Tibial nerve (tissue), 4 donors: ENCODE results near the gene RNF207. TPM values are rescaled to one million over a fixed set of nuclear protein-coding genes. Genes with fewer than 3 reads are reported as not detected.

Experiments used
- DNase-seq, 2 donors: peaks; one replicate each; pipeline ENCODE4 v3.0.0-alpha.2; 2019; ENCODE audit warnings: low spot score in 2 of 2
- H3K27ac ChIP-seq, 4 donors: fragments of 200-600 bp; sonication (generic) in 3 of 4; one replicate each; pipeline ENCODE4 v1.5.1; 2017 to 2019; ENCODE audit warnings: mild to moderate bottlenecking in 1 of 4
- H3K27me3 ChIP-seq, 2 donors: fragments of 200-600 bp; sonication (generic) in 1 of 2; one replicate each; pipeline versions ENCODE4 v1.5.1 to v1.6.0; 2017 to 2019
- H3K36me3 ChIP-seq, 3 donors: fragments of 200-600 bp; sonication (generic); one replicate each; pipeline ENCODE4 v1.5.1; 2018 to 2019
- H3K4me1 ChIP-seq, 4 donors: fragments of 200-600 bp; sonication (generic) in 3 of 4; one replicate each; pipeline ENCODE4 v1.5.1; 2017 to 2019
- H3K4me3 ChIP-seq, 4 donors: fragments of 200-600 bp; sonication (generic) in 3 of 4; one replicate each; pipeline ENCODE4 v1.5.1; 2017 to 2019; ENCODE audit warnings: mild to moderate bottlenecking in 1 of 4, moderate library complexity in 1 of 4
- H3K9me3 ChIP-seq, 4 donors: fragments of 200-600 bp; sonication (generic) in 3 of 4; one replicate each; pipeline ENCODE4 v1.5.1; 2017 to 2019
- CTCF ChIP-seq, 5 experiments: fragments of 200-600 bp in 3 of 5; fragments of 450-650 bp in 2 of 5; sonication (generic) in 3 of 5; IDR thresholded peaks; one replicate each; pipeline ENCODE4 v1.5.1; 2016 to 2019; ENCODE audit warnings: antibody characterized with exemption in 5 of 5, mild to moderate bottlenecking in 3 of 5, moderate library complexity in 2 of 5
- EP300 ChIP-seq, 2 donors: sonication (generic); formaldehyde crosslinking; IDR thresholded peaks; one replicate each; pipeline ENCODE4 v1.6.1; 2017; ENCODE audit warnings: antibody characterized with exemption in 2 of 2, mild to moderate bottlenecking in 1 of 2
- POLR2A ChIP-seq, 2 donors: fragments of 450-650 bp; IDR thresholded peaks; one replicate each; pipeline ENCODE4 v1.6.1; 2017; ENCODE audit warnings: antibody characterized with exemption in 2 of 2, mild to moderate bottlenecking in 2 of 2, moderate library complexity in 2 of 2
- WGBS, 2 donors: methylation state at CpG; one replicate each; pipeline ENCODE4 v1.1.5; 2018; 5-methylcytosine and 5-hydroxymethylcytosine counted together
- total RNA-seq, 4 donors: library from RNA; depleted of rRNA; stranded (reverse); fragments of >200 nt; gene quantifications; one replicate each; pipeline ENCODE4 v1.1.0, GENCODE V29; 2016

RNF207 gene
- total RNA-seq, 4 donors from 2014 or later = 22.3 to 128 (median 42.3) TPM

GRCh38 chr1:6263716-6264115 lies 57.8 kb downstream of the RNF207 start:
- peaks cover 0 to 24% of the 10 kb centered on the region in 2 donors for H3K27me3 ChIP-seq
- no peak overlapping the region for H3K4me3 ChIP-seq
- peaks cover 0 to 51% (median 19%) of the 10 kb centered on the region in 4 donors for H3K4me1 ChIP-seq
- peak overlapping the region in 1 of 4 donors; percentile 89 for H3K27ac ChIP-seq
- 63 to 88% methylated on average over 4 to 5 of the region's 7 CpGs for WGBS, 2 donors
- no peaks in the 10 kb centered on the region for H3K9me3 ChIP-seq
- DNase-seq = no peak
- no peak for TF ChIP-seq POLR2A (IDR thresholded peaks at IDR 0.05)
- no peaks in the 10 kb centered on the region for H3K36me3 ChIP-seq

GRCh38 chr1:6265151-6265550 lies 59.2 kb downstream of the RNF207 start:
- WGBS, 2 donors = 78 to 88% methylated on average over 13 to 15 of the region's 15 CpGs
- H3K36me3 ChIP-seq = no peaks in the 10 kb centered on the region
- peaks cover 0 to 52% (median 15%) of the 10 kb centered on the region in 4 donors for H3K4me1 ChIP-seq
- H3K27ac ChIP-seq = no peak overlapping the region
- no peaks in the 10 kb centered on the region for H3K9me3 ChIP-seq
- no peak overlapping the region for H3K4me3 ChIP-seq
- TF ChIP-seq CTCF (IDR thresholded peaks at IDR 0.05) (no peak), EP300 (IDR thresholded peaks at IDR 0.05) (no peak), POLR2A (IDR thresholded peaks at IDR 0.05) (no peak)
- H3K27me3 ChIP-seq = peaks cover 0 to 11% of the 10 kb centered on the region in 2 donors
- DNase-seq = no peak

GRCh38 chr1:6266641-6267040 lies 60.7 kb downstream of the RNF207 start:
- TF ChIP-seq CTCF (IDR thresholded peaks at IDR 0.05) (no peak), POLR2A (IDR thresholded peaks at IDR 0.05) (no peak), EP300 (IDR thresholded peaks at IDR 0.05) (no peak)
- no peak for DNase-seq
- H3K36me3 ChIP-seq = no peaks in the 10 kb centered on the region
- peaks cover 0 to 54% (median 24%) of the 10 kb centered on the region in 4 donors for H3K4me1 ChIP-seq
- 87 to 88% methylated on average over 11 of the region's 11 CpGs for WGBS, 2 donors
- H3K27me3 ChIP-seq = peaks cover 0 to 2% of the 10 kb centered on the region in 2 donors
- H3K4me3 ChIP-seq = no peak overlapping the region
- no peaks in the 10 kb centered on the region for H3K9me3 ChIP-seq
- H3K27ac ChIP-seq = no peak overlapping the region

- H3K27me3 ChIP-seq = no peaks in the 10 kb centered on the region
- H3K4me1 ChIP-seq = peaks cover 0 to 54% (median 27%) of the 10 kb centered on the region in 4 donors
- no peak for TF ChIP-seq EP300 (IDR thresholded peaks at IDR 0.05)
- no peak for TF ChIP-seq CTCF (IDR thresholded peaks at IDR 0.05)
- TF ChIP-seq POLR2A (IDR thresholded peaks at IDR 0.05) = no peak
- no peaks in the 10 kb centered on the region for H3K9me3 ChIP-seq
- WGBS, 2 donors = 84 to 90% methylated on average over 12 of the region's 12 CpGs
- H3K4me3 ChIP-seq = no peak overlapping the region
- no peak overlapping the region for H3K27ac ChIP-seq
- H3K36me3 ChIP-seq = no peaks in the 10 kb centered on the region
- no peak for DNase-seq
Measured at GRCh38 chr1:6267686-6268322, 61.9 kb downstream of the RNF207 start.

GRCh38 chr1:6268415-6268814 lies 62.5 kb downstream of the RNF207 start:
- DNase-seq = no peak
- H3K27ac ChIP-seq = peak overlapping the region in 1 of 4 donors; percentile 10
- no peaks in the 10 kb centered on the region for H3K9me3 ChIP-seq
- no peak overlapping the region for H3K4me3 ChIP-seq
- peaks cover 0 to 52% (median 29%) of the 10 kb centered on the region in 4 donors for H3K4me1 ChIP-seq
- H3K27me3 ChIP-seq = no peaks in the 10 kb centered on the region
- TF ChIP-seq POLR2A (IDR thresholded peaks at IDR 0.05) (no peak), CTCF (IDR thresholded peaks at IDR 0.05) (no peak), EP300 (IDR thresholded peaks at IDR 0.05) (no peak)
- H3K36me3 ChIP-seq = no peaks in the 10 kb centered on the region
- WGBS, 2 donors = 79 to 83% methylated on average over 17 to 20 of the region's 21 CpGs
